Activated effector memory CD4-positive, alpha-beta T cell treated with anti-CD3 and anti-CD28 coated beads, Interleukin-2, amount 50 U/mL, for 16 hours (primary cell): Measurements from ENCODE around the gene NPAS2.

Experiments
- DNase-seq: peaks from one replicate; pipeline ENCODE4 v3.0.0-alpha.2; 2020

The NPAS2 gene

DNA sequence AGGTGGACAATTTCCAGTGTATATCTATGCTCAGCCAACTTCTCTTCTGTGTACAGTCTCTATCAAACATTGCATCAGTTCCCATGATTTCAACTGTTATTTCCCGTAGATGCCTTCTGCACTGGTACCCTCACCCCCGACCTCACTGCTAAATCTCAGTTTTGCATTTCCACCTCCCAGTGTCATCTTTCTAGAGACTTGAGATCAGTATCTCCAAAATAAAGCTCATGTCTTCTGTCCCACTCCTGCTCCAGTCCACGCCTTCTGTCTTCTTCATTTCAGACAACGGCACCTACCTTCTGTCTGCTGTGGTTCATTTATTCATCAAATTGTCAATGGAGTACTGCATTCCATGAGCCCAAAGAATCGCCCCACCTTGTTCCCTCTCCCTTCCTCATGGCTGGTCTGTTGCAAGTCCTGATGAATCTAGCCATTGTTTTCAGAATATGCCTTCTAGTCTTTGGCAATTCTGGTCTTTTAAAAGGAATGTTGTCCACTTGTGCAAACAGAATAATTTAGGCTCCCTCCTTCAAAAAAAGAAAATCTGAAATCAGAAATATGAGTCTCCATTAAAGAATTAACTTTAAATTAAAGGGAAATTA lies 23.3 kb upstream of the NPAS2 start:
- no peak for DNase-seq

DNA sequence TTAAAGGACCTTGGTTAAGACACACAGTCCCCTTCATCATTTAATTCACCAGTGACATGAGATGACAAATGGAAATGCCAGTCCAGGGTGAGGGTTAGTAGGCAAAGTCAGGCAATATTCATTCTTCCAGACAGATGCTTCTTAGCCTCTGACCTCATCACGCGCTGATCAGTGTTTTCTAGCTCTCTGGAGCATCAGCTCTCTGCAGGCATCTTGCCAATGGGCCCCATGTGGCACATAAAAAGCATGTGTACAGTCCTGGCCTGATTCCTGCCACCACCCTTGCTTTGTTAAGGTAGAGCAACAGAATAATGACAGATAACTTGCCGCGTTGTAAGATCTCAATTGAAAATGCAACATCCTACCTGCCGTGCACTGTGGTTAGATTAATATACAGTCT lies 20.3 kb upstream of the NPAS2 start:
- DNase-seq, result no peak

DNA sequence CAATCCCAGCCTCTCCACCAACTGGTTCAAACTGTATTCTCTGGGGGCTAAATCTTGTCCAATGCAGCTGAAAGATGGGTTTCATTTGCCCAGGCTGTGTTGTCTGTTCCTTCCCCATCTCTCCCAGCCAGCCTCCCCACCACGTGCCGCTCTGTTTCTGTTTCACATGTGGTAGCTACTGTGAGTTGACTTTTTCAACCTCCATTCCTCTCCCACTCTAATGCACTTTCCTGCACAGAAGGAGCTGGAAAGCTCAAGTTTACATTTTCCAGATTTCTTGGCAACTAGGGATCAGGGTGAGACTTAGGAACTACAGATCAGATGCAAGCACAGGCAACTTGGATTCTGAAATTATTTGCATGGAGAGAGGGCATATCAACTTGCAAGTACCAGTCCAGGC lies 19.0 kb upstream of the NPAS2 start:
- DNase-seq, result no peak

DNA sequence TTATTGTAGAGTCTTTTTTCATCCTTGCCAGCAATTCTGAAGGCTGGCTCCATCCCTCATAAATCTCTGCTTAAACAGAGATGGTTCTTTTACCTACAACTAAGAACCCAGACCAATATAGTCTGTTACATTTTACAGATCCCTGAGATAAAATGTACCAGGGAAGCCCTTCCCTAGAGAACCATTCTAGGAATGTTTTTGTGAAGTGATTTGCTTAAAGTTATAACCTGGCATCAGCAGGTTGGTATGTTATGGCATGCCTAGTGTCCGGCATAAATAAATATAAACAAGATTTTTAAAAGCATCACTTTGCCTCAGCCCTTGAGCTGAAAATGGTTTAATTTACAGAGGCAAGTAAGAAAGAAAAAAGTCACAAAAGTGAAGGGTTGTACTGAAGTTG lies 18.5 kb upstream of the NPAS2 start:
- DNase-seq, result no peak

DNA sequence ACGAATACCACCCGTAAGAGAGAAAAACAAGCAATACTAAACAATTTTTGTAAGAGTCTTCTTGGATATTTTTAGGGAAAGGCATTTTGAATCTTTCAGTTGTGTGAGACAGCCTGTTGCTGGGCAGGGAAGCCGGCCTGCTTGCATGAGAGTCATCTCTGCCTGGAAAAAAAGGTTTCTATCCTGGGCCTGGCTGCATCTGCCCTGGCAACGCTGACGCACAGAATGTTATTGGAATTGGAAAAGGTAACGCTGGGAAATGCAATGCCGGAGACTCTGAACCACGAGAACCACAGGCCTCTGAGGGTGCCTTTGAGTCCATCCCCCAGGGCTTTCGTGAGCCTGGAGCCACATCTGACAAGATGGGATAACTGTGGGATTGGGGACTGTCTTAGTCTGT lies 17.9 kb upstream of the NPAS2 start:
- DNase-seq, result no peak

DNA sequence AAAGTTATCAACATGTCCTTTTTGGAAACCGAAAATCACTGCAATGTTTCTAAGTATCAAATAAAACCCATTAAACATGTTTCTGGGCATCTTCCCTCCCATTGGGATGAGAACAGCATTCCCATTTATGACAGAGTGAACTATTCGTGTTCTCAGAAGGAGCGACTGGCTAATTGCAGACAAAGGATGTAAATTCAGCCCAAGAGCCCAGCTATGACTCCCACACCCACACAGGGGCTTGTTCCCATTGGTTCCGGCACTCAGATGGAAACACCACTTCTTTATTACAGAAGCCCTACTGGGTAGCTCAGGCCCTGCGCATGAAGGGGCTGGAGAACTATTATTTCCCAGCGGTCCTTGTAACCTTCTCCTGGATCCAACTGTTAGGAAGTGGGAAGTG lies 16.6 kb upstream of the NPAS2 start:
- DNase-seq, result no peak

DNA sequence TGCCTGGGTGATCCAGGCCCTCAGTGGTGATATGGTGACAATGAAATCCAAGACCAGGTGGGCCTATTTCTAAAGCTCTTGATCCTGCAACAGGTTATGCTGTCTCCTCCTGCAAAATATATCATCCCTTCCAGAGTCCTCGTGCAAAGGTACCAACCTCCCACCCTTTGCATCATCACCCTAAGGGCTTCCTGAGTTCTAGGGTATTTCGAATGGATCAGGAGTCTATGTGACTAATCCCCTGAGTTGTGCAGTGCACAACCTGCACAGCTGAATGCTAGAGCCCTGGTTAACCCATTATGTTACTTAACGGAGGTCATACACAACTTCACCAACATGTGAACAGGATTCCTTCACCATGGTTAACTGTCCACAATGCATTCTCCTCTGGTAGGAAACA lies 13.4 kb upstream of the NPAS2 start:
- no peak for DNase-seq

DNA sequence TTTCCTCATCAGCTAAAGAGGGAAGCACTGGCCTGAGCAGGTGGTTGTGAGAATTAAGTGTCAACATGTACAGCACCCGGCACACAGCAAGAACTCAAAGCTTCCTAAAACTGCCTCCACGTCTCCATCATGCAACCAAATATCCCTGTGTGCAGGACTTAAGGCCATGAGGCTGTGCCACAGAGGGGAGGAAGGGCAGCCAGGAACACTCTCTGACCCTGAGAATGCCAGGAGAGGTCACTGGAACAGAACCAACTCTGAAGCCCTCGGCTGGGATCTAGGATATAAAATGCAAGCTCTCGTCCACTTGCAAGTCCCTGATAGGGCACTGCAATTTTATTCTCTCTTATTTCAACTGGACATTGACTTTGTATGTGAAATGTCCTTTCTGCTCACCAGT lies 12.2 kb upstream of the NPAS2 start:
- no peak for DNase-seq

DNA sequence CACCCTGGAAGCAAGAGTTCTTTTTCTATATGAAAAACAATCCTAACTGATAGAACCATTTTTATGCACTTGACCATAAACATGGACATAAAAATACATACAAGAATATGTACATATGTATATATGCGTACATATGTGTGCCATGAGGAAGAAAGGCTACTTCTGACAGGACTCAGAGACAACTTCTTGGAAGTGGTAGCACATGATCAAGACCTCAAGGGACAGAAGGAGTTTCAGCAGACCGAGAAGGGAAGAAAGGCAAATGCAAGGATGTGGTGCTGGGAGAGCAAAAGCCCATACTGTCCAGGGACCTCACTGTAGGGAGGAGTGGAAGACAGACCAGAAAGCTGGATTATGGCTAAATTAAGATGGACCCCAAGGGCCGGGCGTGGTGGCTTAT lies 11.4 kb upstream of the NPAS2 start:
- no peak for DNase-seq

DNA sequence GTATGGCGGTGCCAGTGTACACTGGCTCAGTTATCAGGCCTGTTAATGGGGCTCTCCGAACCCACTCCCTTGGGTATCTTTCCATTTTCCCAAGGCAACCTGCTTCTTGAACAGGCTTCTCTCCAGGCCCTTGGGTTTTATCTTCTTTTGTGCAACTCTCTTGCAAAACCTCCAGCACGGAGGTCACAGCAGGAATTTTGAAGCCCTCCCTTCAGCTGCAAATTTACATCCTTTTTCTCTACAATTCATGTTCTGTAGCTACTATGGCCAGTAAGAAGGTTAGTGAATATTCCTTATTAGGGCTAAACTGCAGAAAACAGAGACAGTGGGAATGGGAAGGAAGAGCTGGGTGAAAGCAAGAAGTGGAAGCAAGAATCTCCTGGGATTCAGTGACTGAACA lies 10.4 kb upstream of the NPAS2 start:
- no peak for DNase-seq

DNA sequence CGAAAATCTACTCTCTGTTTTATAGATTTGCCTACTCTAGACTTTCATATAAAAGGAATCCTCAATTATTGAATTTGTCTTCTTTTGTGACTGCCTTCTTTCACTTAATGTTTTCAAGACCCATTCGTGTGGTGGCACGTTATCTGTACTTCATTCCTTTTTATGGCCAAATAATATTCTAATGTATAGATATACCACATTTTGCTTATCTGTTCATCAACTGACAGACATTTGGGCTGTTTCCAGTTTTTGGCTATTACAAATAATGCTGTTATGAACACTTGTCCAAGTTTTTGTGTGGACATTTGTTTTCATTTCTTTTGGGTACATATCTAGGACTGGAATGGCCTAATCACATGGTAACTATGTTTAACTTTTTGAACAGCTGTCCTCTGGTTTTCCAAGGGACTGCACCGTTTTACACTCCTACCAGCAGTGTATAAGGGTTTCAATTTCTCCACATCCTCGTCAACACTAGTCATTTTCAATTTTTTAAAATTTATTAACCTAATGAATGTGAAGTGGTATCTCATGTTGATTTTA lies 9.3 kb upstream of the NPAS2 start:
- DNase-seq, result no peak

DNA sequence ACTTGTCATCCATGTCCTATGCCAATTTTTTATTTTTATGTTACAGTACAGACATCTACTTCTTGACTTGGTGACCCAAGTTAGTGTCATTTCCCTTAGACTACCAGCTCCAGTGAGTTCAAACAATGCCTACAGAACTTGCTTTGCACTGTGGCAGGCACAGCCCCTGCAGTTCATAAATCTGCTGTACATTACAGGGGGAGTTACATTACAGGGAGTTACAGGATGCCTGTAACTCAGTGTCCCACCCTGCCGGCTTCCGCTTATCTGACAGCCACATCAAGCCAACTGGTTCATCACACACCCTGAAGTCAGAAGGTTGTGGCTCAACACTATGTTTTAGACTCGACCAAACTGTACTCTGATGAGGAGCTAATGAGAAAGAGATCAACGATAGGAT lies 7.8 kb upstream of the NPAS2 start:
- no peak for DNase-seq

DNA sequence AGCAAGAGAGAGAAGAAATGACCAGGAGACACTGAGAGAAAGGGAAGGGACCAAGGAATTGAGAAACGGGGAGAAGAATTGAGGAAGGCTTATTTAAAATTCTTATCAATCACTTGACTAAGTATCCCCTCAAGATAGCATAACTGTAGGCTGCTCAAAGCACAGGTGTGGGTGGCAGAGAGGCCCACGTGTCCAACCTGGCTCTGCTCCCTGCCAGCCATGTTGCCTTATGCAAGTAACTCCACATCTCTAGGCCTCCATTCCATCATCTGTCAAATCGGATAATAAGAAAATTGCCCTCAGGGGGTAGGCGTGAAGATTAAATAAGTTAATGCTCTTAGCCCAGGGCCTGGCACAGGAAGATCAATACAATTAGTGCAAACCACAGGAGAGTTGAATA lies 7.4 kb upstream of the NPAS2 start:
- no peak for DNase-seq

DNA sequence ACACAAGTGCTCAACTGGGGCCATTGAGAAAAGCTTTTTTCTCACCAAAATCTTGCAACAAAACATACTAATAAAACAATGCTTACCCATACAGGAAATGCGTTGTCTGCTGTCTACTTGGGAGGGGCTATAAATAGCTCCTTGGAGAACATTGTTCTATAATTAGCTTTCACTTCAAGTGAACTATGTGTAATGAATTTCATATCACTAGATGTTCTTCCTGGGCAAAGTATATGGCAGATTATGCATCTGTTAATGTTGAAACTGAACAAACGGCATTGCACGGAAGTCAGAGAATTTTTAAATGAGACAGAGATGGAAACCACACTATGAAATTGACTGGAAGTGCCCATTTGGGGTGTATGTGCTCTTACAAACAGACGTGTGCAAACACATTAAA lies 6.4 kb upstream of the NPAS2 start:
- DNase-seq, result no peak

DNA sequence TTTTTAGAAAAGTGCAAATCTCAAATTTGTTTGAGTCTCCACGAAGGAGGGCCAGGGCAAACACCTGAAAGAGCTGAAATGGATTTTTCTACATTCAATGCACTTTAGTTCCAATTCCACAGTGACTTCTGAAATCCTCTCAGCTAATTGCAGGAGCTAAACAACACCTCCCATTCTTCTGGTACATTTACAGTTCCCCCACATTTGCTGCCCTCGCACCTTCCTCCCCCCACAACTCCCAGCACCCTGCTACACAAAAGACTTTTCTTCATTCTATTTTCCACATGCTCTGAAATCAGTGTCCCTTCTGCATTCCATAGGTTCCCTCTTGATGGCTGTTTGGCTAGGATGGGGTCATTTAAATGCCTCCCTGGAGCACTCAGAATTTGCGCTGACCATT lies 5.9 kb upstream of the NPAS2 start:
- DNase-seq, result no peak

DNA sequence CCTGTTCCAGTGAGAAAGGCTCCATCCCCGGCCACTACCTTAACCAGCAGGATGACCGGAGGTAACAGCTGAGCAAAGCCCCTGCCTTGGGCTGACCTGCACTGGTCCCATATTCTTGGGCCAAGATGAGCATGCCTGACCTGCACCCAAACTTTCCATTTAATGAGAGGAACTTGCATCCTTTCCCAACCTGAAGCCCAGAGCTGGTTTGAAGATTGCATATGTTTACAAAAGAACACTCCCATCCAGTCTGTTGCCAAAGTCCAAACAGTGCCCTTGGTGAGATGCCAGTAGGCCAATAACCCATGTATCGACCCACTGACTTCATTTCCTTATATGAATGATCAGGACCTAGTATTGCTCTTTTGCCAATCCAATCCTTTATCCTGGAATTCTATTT lies 5.5 kb upstream of the NPAS2 start:
- DNase-seq, result no peak

DNA sequence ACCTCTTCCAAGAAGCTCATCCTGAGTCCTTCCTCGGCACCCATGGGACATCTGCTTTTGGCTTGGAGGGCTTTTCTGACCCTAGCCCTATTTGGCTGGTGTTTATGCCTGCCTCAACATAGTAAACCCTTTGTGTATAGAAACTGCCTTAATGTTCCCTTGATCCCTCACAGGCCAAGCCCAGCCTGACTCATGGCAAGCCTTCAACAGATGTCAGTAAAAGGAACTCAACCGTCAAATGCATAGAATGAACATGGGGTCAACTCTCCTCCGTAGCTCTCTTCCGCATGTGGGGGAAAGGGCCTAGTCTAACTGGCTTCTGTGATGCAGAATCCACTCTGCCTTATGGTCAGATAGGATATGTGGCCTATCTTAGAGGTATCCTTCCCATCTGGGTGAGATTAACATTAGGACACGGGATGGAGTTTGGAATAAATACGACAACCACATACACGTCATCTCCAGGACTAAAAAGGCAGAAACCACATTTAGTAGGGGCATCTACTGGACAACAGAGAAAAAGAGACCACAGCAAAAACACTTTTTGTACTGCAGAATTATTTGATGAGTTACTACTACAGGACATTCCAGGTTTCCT lies 2.5 kb upstream of the NPAS2 start:
- no peak for DNase-seq

DNA sequence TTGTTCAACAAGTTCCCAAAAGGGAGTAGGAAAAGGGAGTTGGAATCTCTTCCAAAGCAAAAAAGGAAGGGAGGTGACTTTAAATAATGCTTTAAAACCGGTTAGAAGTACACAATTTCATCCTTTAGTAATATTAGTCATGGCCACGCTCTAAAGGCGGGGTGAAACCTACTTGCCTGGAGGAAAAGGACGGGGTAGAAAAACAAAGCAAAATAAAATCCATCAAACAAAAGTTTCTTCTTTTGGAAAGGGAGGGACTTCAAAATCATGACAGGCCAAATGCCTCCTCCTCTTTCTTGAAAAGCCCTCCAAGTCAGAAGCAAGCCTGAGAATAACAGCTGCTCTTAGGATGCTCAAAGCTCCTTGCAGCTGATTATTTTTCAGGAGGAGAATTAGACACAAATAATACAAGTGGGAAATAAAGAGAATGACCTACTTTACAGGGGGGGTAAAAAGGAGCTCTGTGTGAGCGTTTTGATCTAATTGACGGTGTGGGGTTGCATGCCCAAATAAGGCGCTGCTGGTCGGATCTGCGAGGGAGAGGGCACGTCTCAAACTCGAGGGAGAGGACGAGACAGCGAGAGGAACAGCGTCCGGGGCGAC lies 1.8 kb upstream of the NPAS2 start:
- no peak for DNase-seq

DNA sequence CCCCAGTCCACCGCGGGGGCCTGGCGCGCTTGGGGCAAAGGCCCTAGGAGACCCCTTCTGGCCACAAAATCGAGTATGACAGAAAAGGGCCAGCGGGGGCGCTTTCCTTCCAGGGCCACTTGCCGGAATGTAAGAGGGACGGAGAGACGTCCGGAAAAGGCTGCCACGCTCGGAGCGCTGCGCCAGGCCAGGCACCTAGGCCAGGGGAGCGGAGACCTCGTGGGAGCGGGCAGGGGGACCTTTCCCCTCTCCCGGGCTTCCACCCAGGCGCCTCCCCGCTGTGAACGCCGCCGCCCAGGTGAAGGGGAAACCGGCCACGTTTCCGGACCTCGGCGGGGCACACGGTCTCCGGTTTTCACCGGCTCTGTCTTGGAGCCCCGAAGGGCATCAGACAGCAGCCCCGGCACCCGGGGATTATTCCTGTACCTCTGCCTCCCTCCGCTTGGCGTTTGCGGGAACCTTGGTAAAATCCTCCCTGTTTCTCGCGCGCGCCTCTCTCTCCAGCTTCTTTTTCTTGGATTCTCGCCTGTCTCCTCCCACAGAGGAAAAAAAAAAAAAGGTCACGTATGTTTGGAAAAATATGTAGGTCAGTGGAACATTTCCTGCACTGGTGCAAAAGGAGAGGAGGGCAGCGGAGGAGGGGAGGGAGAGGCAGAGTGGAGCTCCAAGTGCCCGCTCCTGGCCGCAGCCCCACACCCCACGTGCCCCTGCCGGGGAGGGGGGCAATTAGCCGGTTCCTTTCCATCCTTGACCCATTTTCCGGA lies 1.2 kb upstream of the NPAS2 start:
- no peak for DNase-seq

DNA sequence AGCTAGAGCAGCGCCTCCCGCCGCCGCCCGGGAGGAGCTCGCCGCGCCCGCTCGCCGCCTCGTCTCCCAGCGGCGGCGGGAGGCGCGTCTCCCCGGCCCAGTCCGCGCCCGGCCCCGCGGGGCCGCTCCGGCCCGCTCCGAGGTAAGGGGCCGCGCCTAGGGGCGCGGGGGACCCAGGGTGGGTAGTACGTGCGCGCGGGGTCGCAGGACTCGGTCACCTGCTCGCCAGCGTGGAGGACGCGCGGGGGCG lies 259 bp downstream of the NPAS2 start:
- no peak for DNase-seq

DNA sequence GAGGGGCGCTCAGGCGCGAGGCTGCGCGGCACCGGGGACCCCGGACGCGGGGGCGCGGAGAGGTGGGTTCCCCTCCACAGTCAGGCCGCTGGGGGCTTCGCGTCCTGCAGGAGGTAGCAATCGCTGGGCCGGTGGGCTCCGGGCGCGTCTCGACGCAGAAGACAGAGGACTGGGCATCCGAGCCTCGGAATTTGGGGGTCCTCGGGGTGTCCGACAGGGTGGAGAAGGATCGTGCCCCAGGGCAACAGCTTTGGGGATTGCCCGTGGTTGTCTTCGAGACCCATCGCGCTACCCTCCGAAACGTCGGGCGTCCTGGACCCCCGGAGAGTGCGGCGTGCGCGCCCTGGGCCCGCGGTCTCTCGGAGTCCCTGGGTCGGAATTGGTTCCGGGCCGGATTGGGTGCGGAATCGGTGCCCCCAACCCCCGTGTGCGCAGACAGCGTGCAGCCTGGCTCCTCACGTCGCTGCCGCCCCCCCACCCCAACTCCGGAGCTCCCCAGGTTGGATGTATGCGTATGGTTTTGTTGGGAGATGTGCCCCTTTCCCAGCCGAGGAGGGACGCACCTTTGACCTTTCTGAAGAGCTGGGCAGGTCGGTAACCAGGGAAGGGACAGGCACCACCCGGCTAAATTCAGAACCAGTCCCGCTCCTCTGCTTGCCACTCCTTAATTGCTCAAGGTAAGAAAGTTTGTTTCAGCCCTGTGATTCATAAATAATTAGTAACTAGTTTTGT lies 750 bp downstream of the NPAS2 start:
- DNase-seq, result no peak

DNA sequence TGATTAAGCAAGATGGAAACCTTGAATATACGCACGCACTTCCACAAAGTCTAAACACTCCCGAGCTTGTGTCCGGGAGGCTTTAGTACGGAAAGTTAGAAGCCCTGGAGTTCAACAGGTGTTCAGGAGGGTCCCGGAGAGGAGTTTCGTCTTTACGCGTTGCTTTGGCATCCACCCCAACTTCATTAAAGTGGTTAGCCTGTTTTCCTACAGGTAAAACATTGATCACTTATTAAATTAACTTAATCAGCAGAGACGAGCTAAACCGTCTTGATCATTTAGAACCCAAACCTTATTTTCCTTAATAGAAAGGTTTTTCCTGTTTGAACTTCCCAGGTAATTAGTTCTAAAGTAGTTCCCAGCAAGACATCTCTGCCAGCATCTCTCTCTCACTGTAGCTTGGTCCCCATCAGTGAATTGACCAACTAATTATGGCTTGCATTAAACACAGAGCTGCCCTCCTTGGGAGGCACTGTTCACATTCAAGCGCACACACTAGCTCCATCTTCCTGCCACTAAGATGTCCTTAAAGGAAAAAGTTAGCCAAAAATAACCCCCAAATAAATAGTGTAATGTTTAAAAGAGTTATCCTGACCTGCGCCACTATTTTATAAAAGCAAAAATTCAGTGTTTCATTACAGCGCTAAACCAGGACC lies 1.4 kb downstream of the NPAS2 start:
- no peak for DNase-seq

DNA sequence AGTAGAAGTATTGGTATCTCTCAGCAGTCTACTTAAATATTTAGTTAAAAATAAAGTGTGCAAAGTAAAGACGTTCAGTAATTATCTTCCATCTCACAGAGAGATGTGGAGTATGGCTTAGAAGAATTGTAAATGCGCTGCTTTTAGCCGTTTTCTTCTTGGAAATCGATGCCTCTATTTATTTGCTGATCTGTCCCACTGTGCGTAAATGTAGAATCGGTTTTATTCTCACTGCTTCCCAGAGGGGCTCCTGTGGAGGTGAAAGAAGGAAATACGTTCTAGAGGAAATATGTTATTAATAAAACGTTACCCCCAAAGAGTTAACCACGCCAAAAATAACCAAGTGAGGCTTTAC lies 1.9 kb downstream of the NPAS2 start:
- no peak for DNase-seq
